ENCODE results near the gene SPTSSB.

Gene SPTSSB

GRCh38 chr3:161371441-161372320, at the start of gene SPTSSB:
Gene SPTSSB, minus strand, starts transcription at chr3:161371517. Its CDS starts 25,194 bp downstream, at chr3:161346323.
- H3K27ac ChIP-seq = peak within 1 kb of the TSS; percentile 88
- peak; percentile 47 for TF ChIP-seq CTCF (conservative IDR thresholded peaks at IDR 0.05)

- H3K27ac ChIP-seq = peak overlapping the region; percentile 94
- peak; percentile 28; the same call in 1 of the 2 replicates for TF ChIP-seq CTCF (conservative IDR thresholded peaks at IDR 0.05)
Observed at GRCh38 chr3:161420746-161421145, 49.4 kb upstream of the SPTSSB start.

- TF ChIP-seq CTCF (conservative IDR thresholded peaks at IDR 0.05) = no peak
- peak overlapping the region; percentile 94 for H3K27ac ChIP-seq
Observed at GRCh38 chr3:161419555-161420333, 48.4 kb upstream of the SPTSSB start.

- peak overlapping the region; percentile 94 for H3K27ac ChIP-seq
- no peak for TF ChIP-seq CTCF (conservative IDR thresholded peaks at IDR 0.05)
Observed at GRCh38 chr3:161415506-161416231, 44.4 kb upstream of the SPTSSB start.

- H3K27ac ChIP-seq = peak overlapping the region; percentile 94
- no peak for TF ChIP-seq CTCF (conservative IDR thresholded peaks at IDR 0.05)
Observed at GRCh38 chr3:161414907-161415306, 43.6 kb upstream of the SPTSSB start.

GRCh38 chr3:161413855-161414210, 42.5 kb upstream of the SPTSSB start:
- H3K27ac ChIP-seq = peak overlapping the region; percentile 94
- TF ChIP-seq CTCF (conservative IDR thresholded peaks at IDR 0.05) = no peak

All from VCaP (cell line).